HUDEP-2 (cell line): ENCODE data around the gene TRIM28.
"Not testable (repeated sequence)": the region's sequence is repeated elsewhere in the genome, so short reads cannot be mapped to it uniquely, and the experiment has no call there.

ENCODE experiments used
- DNase-seq, 76 experiments: peaks; one replicate each; lab custom pipeline; 2025; ENCODE audit not compliant: unreplicated experiment in 76 of 76; lab: John Stamatoyannopoulos, UW

TRIM28 gene

GRCh38 chr19:58518256-58519086, 25.4 kb upstream of the TRIM28 start:
- DNase-seq: peak in 66 of 76 experiments; percentile 10 to 82 (median 64)

GRCh38 chr19:58519087-58519354, 24.8 kb upstream of the TRIM28 start:
- DNase-seq: peak in 61 of 76 experiments; percentile 5 to 97 (median 62)

GRCh38 chr19:58519355-58520256, 24.3 kb upstream of the TRIM28 start, which contains the start of gene ZBTB45:
ZBTB45 (minus strand) TSS chr19:58519810; CDS start chr19:58517673, 2,137 bp downstream.
- DNase-seq: peak; percentile 80 to 99 (median 95)

- DNase-seq: no peak
Observed at GRCh38 chr19:58520257-58520599, 23.6 kb upstream of the TRIM28 start.

GRCh38 chr19:58521651-58522050, 22.2 kb upstream of the TRIM28 start:
- DNase-seq: no peak

GRCh38 chr19:58522709-58523108, 21.2 kb upstream of the TRIM28 start:
- no peak for DNase-seq

- no peak for DNase-seq
Observed at GRCh38 chr19:58529405-58529804, 14.5 kb upstream of the TRIM28 start.

- DNase-seq: no peak
Observed at GRCh38 chr19:58531034-58531840, 12.6 kb upstream of the TRIM28 start.

GRCh38 chr19:58535857-58536256, 8.0 kb upstream of the TRIM28 start:
- DNase-seq: no peak

- no peak for DNase-seq
Observed at GRCh38 chr19:58536852-58537798, 6.7 kb upstream of the TRIM28 start.

- peak in 3 of 76 experiments; percentile 8 to 24 (median 8) for DNase-seq
Observed at GRCh38 chr19:58538257-58539168, 5.4 kb upstream of the TRIM28 start.

- not testable (repeated sequence) for DNase-seq
Observed at GRCh38 chr19:58539169-58539559, 4.7 kb upstream of the TRIM28 start.

- DNase-seq: not testable (repeated sequence)
Observed at GRCh38 chr19:58542641-58543372, 1.1 kb upstream of the TRIM28 start.

- no peak for DNase-seq
Observed at GRCh38 chr19:58544591-58545285, 874 bp downstream of the TRIM28 start.

GRCh38 chr19:58545286-58546018, 1.6 kb downstream of the TRIM28 start:
- no peak for DNase-seq

- no peak for DNase-seq
Observed at GRCh38 chr19:58546019-58546530, 2.2 kb downstream of the TRIM28 start.
